ENCODE results near the gene ACAD8. TPM values are rescaled to one million over a fixed set of nuclear protein-coding genes. Genes with fewer than 3 reads are reported as not detected.
A peak's percentile ranks its signal among the peaks of the same experiment; 100 is the strongest.

Gene ACAD8
- total RNA-seq, 1 donor from 2014 or later: 20.0 TPM

DNA sequence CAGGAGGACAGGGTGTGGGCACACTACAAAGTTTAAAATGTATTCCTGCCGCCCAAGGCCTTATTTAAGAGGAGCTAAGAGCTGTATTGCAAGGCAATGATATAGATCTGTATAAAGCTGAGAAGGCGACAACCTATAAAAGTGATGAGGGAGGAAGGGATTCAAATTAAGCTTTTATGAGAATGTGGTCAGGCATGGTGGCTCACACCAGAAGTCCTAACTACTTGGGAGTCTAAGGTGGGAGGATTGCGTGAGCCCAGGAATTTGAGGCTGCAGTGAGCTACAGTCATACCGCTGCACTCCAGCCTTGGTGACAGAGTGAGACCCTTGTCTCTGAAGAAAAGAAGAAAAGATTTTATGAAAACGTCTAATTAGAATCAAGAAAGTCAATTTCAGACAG is 13.1 kb downstream of the ACAD8 start:
- Histone ChIP-seq H3K27me3 (ENCODE audit: control insufficient read depth, insufficient read depth, low read length) (peaks cover 5% of the 10 kb centered on the region), H3K4me3 (ENCODE audit: low read depth, low read length) (no peak overlapping the region), H3K36me3 (ENCODE audit: control insufficient read depth, insufficient read depth, low read length) (no peaks in the 10 kb centered on the region)
- TF ChIP-seq CTCF (IDR thresholded peaks at IDR 0.05; ENCODE audit: insufficient read depth, low read length, poor library complexity, severe bottlenecking): no peak
- DNase-seq (ENCODE audit: low read depth): no peak

- Histone ChIP-seq H3K27me3 (ENCODE audit: control insufficient read depth, insufficient read depth, low read length) (peaks cover 8% of the 10 kb centered on the region), H3K36me3 (ENCODE audit: control insufficient read depth, insufficient read depth, low read length) (no peaks in the 10 kb centered on the region), H3K4me3 (ENCODE audit: low read depth, low read length) (no peak overlapping the region)
- TF ChIP-seq CTCF (IDR thresholded peaks at IDR 0.05; ENCODE audit: insufficient read depth, low read length, poor library complexity, severe bottlenecking): no peak
- no peak for DNase-seq (ENCODE audit: low read depth)
Measured at GRCh38 chr11:134266841-134267251, 13.5 kb downstream of the ACAD8 start.

- H3K27me3 ChIP-seq (ENCODE audit: control insufficient read depth, insufficient read depth, low read length): peaks cover 13% of the 10 kb centered on the region
Measured at GRCh38 chr11:134267461-134267860, 14.1 kb downstream of the ACAD8 start.

DNA sequence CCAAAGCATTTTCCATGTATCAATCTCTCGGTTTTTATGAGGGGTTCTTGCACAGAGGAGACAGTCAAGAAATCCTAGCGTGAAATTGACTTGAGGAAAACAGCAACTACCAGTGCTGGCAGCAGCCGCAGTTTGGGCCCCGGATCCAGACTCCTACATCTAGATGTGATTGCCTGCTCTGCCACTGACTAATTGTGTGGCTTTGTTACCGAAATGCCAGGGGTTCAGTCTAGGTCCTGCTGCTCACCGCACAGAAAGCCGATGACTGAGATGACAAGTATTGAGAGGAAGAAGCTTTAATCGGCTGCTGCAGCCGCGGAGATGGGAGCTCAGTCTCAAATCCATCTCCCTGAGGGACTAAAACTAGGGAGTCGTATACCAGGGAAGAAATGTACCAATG is 14.6 kb downstream of the ACAD8 start:
- H3K4me3 ChIP-seq (ENCODE audit: low read depth, low read length): no peak overlapping the region
- no peak for TF ChIP-seq CTCF (IDR thresholded peaks at IDR 0.05; ENCODE audit: insufficient read depth, low read length, poor library complexity, severe bottlenecking)
- no peak for DNase-seq (ENCODE audit: low read depth)

More at GRCh38 chr11:134267461-134267860, 14.1 kb downstream of the ACAD8 start:
- Histone ChIP-seq H3K4me3 (ENCODE audit: low read depth, low read length) (no peak overlapping the region), H3K36me3 (ENCODE audit: control insufficient read depth, insufficient read depth, low read length) (no peaks in the 10 kb centered on the region)
- TF ChIP-seq CTCF (IDR thresholded peaks at IDR 0.05; ENCODE audit: insufficient read depth, low read length, poor library complexity, severe bottlenecking): no peak
- DNase-seq (ENCODE audit: low read depth): no peak

DNA sequence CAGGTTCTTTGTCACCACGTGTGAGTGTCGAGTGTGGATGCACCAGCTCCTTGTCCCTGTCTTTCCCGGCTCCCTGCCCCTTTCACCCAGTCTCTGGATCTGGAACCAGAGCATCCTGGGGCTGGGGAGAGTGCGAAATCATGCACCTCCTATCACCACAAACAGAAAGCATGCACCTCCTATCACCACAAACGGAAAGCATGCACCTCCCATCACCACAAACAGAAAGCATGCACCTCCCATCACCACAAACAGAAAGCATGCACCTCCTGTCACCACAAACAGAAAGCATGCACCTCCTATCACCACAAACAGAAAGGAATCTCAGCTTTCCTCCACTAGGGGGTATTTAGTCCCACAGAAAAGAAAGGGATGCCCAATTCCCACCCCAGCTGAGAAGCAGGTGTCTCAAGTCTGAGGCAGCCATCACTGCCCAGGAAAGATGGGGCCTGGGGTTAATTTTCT is 16.9 kb downstream of the ACAD8 start:
- TF ChIP-seq CTCF (IDR thresholded peaks at IDR 0.05; ENCODE audit: insufficient read depth, low read length, poor library complexity, severe bottlenecking): peak; percentile 16
- Histone ChIP-seq H3K27me3 (ENCODE audit: control insufficient read depth, insufficient read depth, low read length) (peaks cover 26% of the 10 kb centered on the region), H3K4me3 (ENCODE audit: low read depth, low read length) (no peak overlapping the region), H3K36me3 (ENCODE audit: control insufficient read depth, insufficient read depth, low read length) (no peaks in the 10 kb centered on the region)
- DNase-seq (ENCODE audit: low read depth): no peak

More for the DNA sequence above, 14.6 kb downstream of the ACAD8 start:
- Histone ChIP-seq H3K36me3 (ENCODE audit: control insufficient read depth, insufficient read depth, low read length) (no peaks in the 10 kb centered on the region), H3K27me3 (ENCODE audit: control insufficient read depth, insufficient read depth, low read length) (peaks cover 18% of the 10 kb centered on the region)

DNA sequence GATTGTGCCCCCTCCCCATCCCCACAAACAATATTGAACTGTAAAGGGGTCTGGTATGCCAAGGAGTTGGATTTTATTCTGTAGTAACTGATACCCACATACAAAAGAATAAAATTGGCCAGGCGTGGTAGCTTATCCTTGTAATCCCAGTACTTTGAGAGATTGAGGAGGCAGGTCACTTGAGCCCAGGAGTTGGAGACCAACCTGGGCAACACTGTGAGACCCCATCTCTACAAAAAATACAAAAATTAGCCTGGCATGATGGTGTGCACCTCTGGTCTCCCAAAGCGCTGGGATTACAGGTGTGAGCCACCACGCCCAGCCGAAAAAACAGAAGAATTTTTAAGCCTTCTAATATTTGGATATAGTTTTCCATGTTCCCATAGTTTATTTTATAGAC is 18.6 kb downstream of the ACAD8 start:
- Histone ChIP-seq H3K27me3 (ENCODE audit: control insufficient read depth, insufficient read depth, low read length) (peaks cover 43% of the 10 kb centered on the region), H3K4me3 (ENCODE audit: low read depth, low read length) (no peak overlapping the region), H3K36me3 (ENCODE audit: control insufficient read depth, insufficient read depth, low read length) (no peaks in the 10 kb centered on the region)
- no peak for DNase-seq (ENCODE audit: low read depth)
- TF ChIP-seq CTCF (IDR thresholded peaks at IDR 0.05; ENCODE audit: insufficient read depth, low read length, poor library complexity, severe bottlenecking): no peak
